H1 (cell line): ENCODE results near the gene MTURN. TPM values are rescaled to one million over a fixed set of nuclear protein-coding genes. Genes with fewer than 3 reads are reported as not detected.

Experiments used
- BCL11A ChIP-seq, 2 experiments: IDR thresholded peaks; one replicate each; pipeline ENCODE4 v1.6.1; 2011; ENCODE audit warnings: low read depth in 2 of 2, low read length in 2 of 2, mild to moderate bottlenecking in 2 of 2
- GABPA ChIP-seq: IDR thresholded peaks from 2 replicates; pipeline ENCODE4 v1.6.1; 2011; ENCODE audit warnings: mild to moderate bottlenecking, low read length, moderate library complexity, borderline replicate concordance; ENCODE audit not compliant: insufficient read depth
- NRF1 ChIP-seq: IDR thresholded peaks from 2 replicates; pipeline ENCODE4 v1.6.1; 2011; ENCODE audit warnings: mild to moderate bottlenecking, low read depth, low read length, improper control_type of control experiment
- SAP30 ChIP-seq: fragments of 300-600 bp; sonication (generic); IDR thresholded peaks from 2 replicates; pipeline ENCODE4 v1.7.1; 2012; ENCODE audit warnings: low read length, moderate library complexity, mild to moderate bottlenecking, inconsistent platforms; ENCODE audit not compliant: insufficient read depth, insufficient replicate concordance
- polyA plus RNA-seq, 7 experiments: library from polyadenylated mRNA; depleted of rRNA in 3 of 7; stranded (reverse) in 5 of 7; unstranded in 2 of 7; fragments of >200 nt in 5 of 7; fragments of 200-250 nt in 2 of 7; gene quantifications; 1 replicate in 5 of 7; 2 replicates in 1 of 7; 4 replicates in 1 of 7; pipeline versions ENCODE4 v1.2.1 to v1.2.3, GENCODE V29; 2011 to 2013; ENCODE audit warnings: missing spikeins in 2 of 7, mixed read lengths in 2 of 7
- total RNA-seq: library from RNA; stranded (reverse); fragmentation: NEBNext Ultra II Directional; extraction: Animal tissue kit (Norgen Biotek cat#: 25700); gene quantifications from 2 replicates; pipeline ENCODE4 v1.2.1, GENCODE V29; 2021

MTURN gene
- total and polyA plus RNA-seq, 2 of the 8 experiments (the other 6 are each of a cell fraction or from before 2014, with no cell fraction given) = 2.6 to 5.8 TPM

- TF ChIP-seq SAP30 (no peak), BCL11A (IDR thresholded peaks at IDR 0.05; ENCODE audit: low read depth in 2 of 2, low read length in 2 of 2) (no peak), GABPA (no peak), NRF1 (no peak)
These were observed 37.7 kb downstream of the MTURN start (continued) for GRCh38 chr7:30172451-30172850.
